Thyroid gland (tissue), 4 donors: ENCODE results near the gene RPLP2. TPM values are rescaled to one million over a fixed set of nuclear protein-coding genes. Genes with fewer than 3 reads are reported as not detected.

Experiments
- DNase-seq, 2 donors: peaks; one replicate each; pipeline ENCODE4 v3.0.0-alpha.2; 2019
- H3K27ac ChIP-seq, 3 donors: fragments of 200-600 bp; sonication (generic); 1 replicate in 2 of 3; 2 replicates in 1 of 3; pipeline ENCODE4 v1.5.1; 2016 to 2019; ENCODE audit warnings: mild to moderate bottlenecking in 1 of 3, moderate library complexity in 1 of 3
- H3K27me3 ChIP-seq: fragments of 200-600 bp; sonication (generic); one replicate; pipeline ENCODE4 v1.5.1; 2019
- H3K36me3 ChIP-seq, 2 donors: fragments of 200-600 bp; sonication (generic); one replicate each; pipeline ENCODE4 v1.5.1; 2016 to 2019
- H3K4me1 ChIP-seq, 2 donors: fragments of 200-600 bp; sonication (generic); one replicate each; pipeline ENCODE4 v1.5.1; 2017 to 2019
- H3K4me3 ChIP-seq, 3 donors: fragments of 200-600 bp; sonication (generic); replicated peaks in 1 of 3; 1 replicate in 2 of 3; 2 replicates in 1 of 3; pipeline ENCODE4 v1.5.1; 2016; ENCODE audit warnings: mild to moderate bottlenecking in 1 of 3
- H3K9me3 ChIP-seq: fragments of 200-600 bp; sonication (generic); one replicate; pipeline ENCODE4 v1.5.1; 2017
- POLR2A ChIP-seq, 2 donors: fragments of 450-650 bp; IDR thresholded peaks; one replicate each; pipeline ENCODE4 v1.6.1; 2017; ENCODE audit warnings: antibody characterized with exemption in 2 of 2, mild to moderate bottlenecking in 2 of 2, moderate library complexity in 1 of 2
- WGBS, 2 donors: methylation state at CpG; one replicate each; pipeline ENCODE4 v1.1.5; 2017; 5-methylcytosine and 5-hydroxymethylcytosine counted together
- intact Hi-C: fragments of 100-400 bp; cut with DNase I; formaldehyde crosslinking; loops from one replicate; pipeline ENCODE4 v1.15.1; 2023
- total RNA-seq, 4 donors: library from RNA; depleted of rRNA; stranded (reverse); fragments of >200 nt; gene quantifications; one replicate each; pipeline ENCODE4 v1.2.3, GENCODE V29; 2016
- TF ChIP-seq, protein P1 (sequence below), 6 experiments: fragments of 200-600 bp in 3 of 6; fragments of 450-650 bp in 3 of 6; sonication (generic) in 3 of 6; IDR thresholded peaks; one replicate each; pipeline ENCODE4 v1.5.1; 2016 to 2019; ENCODE audit warnings: antibody characterized with exemption in 6 of 6, mild to moderate bottlenecking in 2 of 6, inconsistent platforms in 1 of 6, moderate library complexity in 1 of 6

RPLP2 gene
- total RNA-seq, 4 donors from 2014 or later: 172 to 526 (median 290) TPM

DNA sequence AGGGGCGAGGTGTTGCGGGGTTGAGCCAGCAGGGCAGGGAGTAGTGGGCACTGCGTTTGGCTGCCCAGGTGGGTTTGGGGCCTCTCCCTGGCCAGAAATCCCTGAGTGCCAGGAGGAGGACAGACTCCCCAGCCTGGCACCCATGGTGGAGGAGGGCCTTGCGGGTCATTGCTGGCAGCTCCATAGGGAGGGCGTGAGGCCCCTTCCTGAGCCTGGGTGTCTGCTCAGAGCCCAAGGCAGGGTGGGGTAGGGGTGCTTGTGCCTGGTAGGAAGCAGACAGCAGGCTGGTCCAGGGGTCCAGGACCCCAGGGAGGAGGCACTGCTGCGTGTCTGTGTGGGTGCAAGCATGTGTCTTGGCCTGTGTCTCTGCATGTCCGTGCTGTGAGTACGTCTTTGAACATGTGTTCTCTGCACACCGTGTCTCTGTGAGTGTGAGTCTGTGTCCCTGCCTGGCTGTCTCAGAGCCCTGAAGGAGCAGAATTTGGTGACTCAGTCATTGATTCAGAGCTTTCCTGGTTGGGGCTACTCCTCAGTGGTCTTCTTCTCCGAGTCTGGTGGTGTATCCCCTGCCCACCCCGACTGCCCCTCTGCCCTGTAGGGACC lies 36.8 kb downstream of the RPLP2 start:
- Histone ChIP-seq H3K9me3 (no peaks in the 10 kb centered on the region), H3K36me3 (no peaks in the 10 kb centered on the region), H3K27ac (peak overlapping the region in 2 of 3 donors; percentile 99), H3K4me1 (peaks cover 47 to 55% of the 10 kb centered on the region in 2 donors), H3K4me3 (no peak overlapping the region), H3K27me3 (no peaks in the 10 kb centered on the region)
- no peak for DNase-seq
- no peak for TF ChIP-seq POLR2A (IDR thresholded peaks at IDR 0.05)
- TF ChIP-seq, protein P1, sequence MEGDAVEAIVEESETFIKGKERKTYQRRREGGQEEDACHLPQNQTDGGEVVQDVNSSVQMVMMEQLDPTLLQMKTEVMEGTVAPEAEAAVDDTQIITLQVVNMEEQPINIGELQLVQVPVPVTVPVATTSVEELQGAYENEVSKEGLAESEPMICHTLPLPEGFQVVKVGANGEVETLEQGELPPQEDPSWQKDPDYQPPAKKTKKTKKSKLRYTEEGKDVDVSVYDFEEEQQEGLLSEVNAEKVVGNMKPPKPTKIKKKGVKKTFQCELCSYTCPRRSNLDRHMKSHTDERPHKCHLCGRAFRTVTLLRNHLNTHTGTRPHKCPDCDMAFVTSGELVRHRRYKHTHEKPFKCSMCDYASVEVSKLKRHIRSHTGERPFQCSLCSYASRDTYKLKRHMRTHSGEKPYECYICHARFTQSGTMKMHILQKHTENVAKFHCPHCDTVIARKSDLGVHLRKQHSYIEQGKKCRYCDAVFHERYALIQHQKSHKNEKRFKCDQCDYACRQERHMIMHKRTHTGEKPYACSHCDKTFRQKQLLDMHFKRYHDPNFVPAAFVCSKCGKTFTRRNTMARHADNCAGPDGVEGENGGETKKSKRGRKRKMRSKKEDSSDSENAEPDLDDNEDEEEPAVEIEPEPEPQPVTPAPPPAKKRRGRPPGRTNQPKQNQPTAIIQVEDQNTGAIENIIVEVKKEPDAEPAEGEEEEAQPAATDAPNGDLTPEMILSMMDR (IDR thresholded peaks at IDR 0.05): no peak
- WGBS, 2 donors: 87 to 88% methylated on average over 10 to 11 of the region's 11 CpGs
- intact Hi-C loops: loop anchor here (5.0 kb wide), 1 partner anchor 206 kb away; no protein-coding TSS in a partner anchor

DNA sequence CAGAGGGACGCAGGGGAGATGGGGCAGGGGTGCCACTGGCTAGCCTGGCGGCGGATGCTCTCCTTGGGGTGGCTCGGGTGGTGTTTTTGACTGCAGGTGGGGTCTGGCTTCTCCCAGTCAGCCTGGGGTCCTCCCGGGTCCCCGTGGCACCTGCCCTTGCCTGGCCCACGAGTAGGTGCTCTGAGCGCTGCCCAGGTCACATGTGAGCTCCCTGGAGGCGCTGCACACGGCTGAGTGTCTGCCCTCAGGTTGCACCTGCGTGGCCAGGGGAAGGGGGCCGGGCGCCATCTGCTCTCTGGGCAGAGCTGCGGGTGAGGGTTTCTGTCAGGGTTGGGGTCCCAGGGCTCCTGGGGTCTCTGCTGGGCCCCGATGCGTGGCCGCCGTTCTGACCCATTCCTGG lies 38.1 kb downstream of the RPLP2 start:
- Histone ChIP-seq H3K4me1 (peaks cover 45 to 54% of the 10 kb centered on the region in 2 donors), H3K27me3 (no peaks in the 10 kb centered on the region), H3K9me3 (no peaks in the 10 kb centered on the region), H3K36me3 (no peaks in the 10 kb centered on the region), H3K27ac (no peak overlapping the region), H3K4me3 (no peak overlapping the region)
- no peak for DNase-seq
- no peak for TF ChIP-seq POLR2A (IDR thresholded peaks at IDR 0.05)
- TF ChIP-seq, protein P1 (IDR thresholded peaks at IDR 0.05): no peak
- 90 to 92% methylated on average over 11 of the region's 18 CpGs for WGBS, 2 donors
- intact Hi-C loops: loop anchor here (5.0 kb wide), 1 partner anchor 204 kb away; no protein-coding TSS in a partner anchor

DNA sequence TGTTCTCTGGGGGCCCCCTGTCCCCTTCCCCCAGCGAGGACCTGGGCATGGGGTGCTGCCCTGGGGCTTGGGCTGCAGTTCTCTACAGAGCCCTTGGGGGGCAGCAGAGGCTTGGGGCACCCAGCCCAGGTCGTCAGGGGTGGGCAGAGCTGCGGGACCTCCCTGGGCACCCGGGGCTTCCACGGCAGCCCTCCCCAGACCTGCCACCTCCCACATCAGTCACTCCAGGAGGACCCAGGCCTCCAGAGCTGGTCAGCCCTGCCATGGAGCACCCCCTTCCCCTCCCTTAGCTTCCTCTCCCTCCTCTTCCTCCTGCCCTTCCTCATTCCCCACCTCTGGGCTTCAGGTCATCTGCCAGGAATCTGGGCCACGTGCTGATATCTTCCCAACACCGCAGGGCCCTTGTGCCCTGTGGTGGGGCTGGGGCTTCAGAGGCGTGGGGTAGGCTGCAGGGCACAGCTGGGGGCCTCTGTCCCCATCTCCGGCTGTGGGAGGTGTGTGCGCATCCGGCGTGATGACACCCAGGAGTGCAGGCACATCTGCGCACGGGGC lies 38.7 kb downstream of the RPLP2 start:
- no peaks in the 10 kb centered on the region for H3K36me3 ChIP-seq
- no peaks in the 10 kb centered on the region for H3K9me3 ChIP-seq
- DNase-seq: peak; percentile 45 to 47
- peaks cover 44 to 54% of the 10 kb centered on the region in 2 donors for H3K4me1 ChIP-seq
- no peaks in the 10 kb centered on the region for H3K27me3 ChIP-seq
- WGBS, 2 donors: 41 to 52% methylated on average over 13 of the region's 14 CpGs
- TF ChIP-seq, protein P1 (IDR thresholded peaks at IDR 0.05): peak; percentile 62 to 93 (median 76)
- no peak for TF ChIP-seq POLR2A (IDR thresholded peaks at IDR 0.05)
- intact Hi-C loops: loop anchor here (5.0 kb wide), 1 partner anchor 204 kb away; no protein-coding TSS in a partner anchor
- no peak overlapping the region for H3K4me3 ChIP-seq
- no peak overlapping the region for H3K27ac ChIP-seq

DNA sequence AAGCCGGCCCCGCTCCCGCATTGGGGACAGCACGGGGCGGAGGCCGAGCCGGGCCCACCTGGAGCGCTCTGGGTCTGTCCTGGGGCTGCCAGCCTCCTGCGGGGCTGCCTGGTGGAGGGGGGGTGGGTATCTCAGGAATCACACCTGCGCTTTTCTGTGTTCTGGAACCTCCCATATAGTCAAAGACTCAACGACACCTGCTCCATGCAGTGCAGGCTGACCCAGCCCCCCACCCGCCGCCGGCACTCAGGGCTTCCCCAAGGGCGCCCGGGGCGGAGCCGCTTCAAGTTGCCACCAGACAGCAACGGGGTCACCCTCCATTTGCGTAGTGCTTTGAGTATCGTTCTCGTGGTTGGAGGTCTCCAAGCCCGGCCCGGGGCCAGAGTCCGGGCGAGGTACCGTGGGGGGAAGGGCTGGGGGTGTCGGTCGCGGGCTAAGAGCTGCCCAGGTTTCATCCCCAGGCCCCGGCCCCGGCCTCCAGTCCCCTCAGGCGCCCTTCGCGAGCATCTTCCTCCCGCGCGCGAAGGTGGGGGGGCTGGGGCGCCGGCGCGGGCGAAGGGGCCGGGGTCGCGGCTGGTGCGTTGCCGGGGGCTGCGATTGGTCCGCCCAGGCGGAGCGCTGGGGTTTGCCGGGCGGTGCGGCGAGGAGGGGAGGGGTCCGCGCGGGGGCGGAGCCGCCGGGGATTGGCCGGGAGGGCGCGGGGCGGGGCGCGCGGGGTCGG lies 39.5 kb downstream of the RPLP2 start:
- Histone ChIP-seq H3K4me1 (peaks cover 39 to 54% of the 10 kb centered on the region in 2 donors), H3K27ac (no peak overlapping the region), H3K9me3 (no peaks in the 10 kb centered on the region), H3K36me3 (no peaks in the 10 kb centered on the region), H3K27me3 (no peaks in the 10 kb centered on the region), H3K4me3 (peak overlapping the region in 2 of 3 donors; percentile 35 to 41)
- WGBS, 2 donors: 20% methylated on average over 10 of the region's 71 CpGs; no CpG with 5 or more reads in 1 of the 2 donors
- peak; percentile 53 to 59 for DNase-seq
- TF ChIP-seq POLR2A (IDR thresholded peaks at IDR 0.05): no peak
- TF ChIP-seq, protein P1 (IDR thresholded peaks at IDR 0.05): no peak
- intact Hi-C loops: loop anchor here (5.0 kb wide), 1 partner anchor 203 kb away; no protein-coding TSS in a partner anchor
